CD1c-positive myeloid dendritic cell (primary cell): ENCODE measurements around the gene CAVIN2.

Source experiments
- DNase-seq: peaks from one replicate; pipeline ENCODE4 v3.0.0-alpha.2; 2016; ENCODE audit errors: extremely low spot score

Gene CAVIN2

GRCh38 chr2:191839918-191840804 lies 6.7 kb downstream of the CAVIN2 start:
- DNase-seq = no peak

- DNase-seq = no peak
Observed at GRCh38 chr2:191838526-191838925, 8.4 kb downstream of the CAVIN2 start.

- DNase-seq = no peak
Observed at GRCh38 chr2:191836853-191837769, 9.8 kb downstream of the CAVIN2 start.

GRCh38 chr2:191836471-191836852 lies 10.4 kb downstream of the CAVIN2 start:
- no peak for DNase-seq

- DNase-seq = no peak
Observed at GRCh38 chr2:191835539-191836350, 11.1 kb downstream of the CAVIN2 start.

GRCh38 chr2:191835100-191835499 lies 11.8 kb downstream of the CAVIN2 start:
- DNase-seq = no peak

GRCh38 chr2:191833356-191833755 lies 13.5 kb downstream of the CAVIN2 start:
- DNase-seq = no peak

GRCh38 chr2:191832668-191833067 lies 14.2 kb downstream of the CAVIN2 start:
- no peak for DNase-seq

GRCh38 chr2:191831410-191831994 lies 15.4 kb downstream of the CAVIN2 start:
- DNase-seq = peak; percentile 44

GRCh38 chr2:191824398-191824797 lies 22.5 kb downstream of the CAVIN2 start:
- no peak for DNase-seq

- no peak for DNase-seq
Observed at GRCh38 chr2:191821078-191821477, 25.8 kb downstream of the CAVIN2 start.

GRCh38 chr2:191818725-191819350 lies 28.1 kb downstream of the CAVIN2 start:
- DNase-seq = peak; percentile 29

GRCh38 chr2:191818133-191818532 lies 28.8 kb downstream of the CAVIN2 start:
- no peak for DNase-seq

- DNase-seq = no peak
Observed at GRCh38 chr2:191815010-191815409, 31.9 kb downstream of the CAVIN2 start.

GRCh38 chr2:191813943-191814342 lies 32.9 kb downstream of the CAVIN2 start:
- no peak for DNase-seq

- DNase-seq = peak; percentile 61
Observed at GRCh38 chr2:191811807-191812602, 34.9 kb downstream of the CAVIN2 start.

- DNase-seq = no peak
Observed at GRCh38 chr2:191806396-191806795, 40.5 kb downstream of the CAVIN2 start.

GRCh38 chr2:191804766-191805165 lies 42.1 kb downstream of the CAVIN2 start:
- DNase-seq = no peak

- DNase-seq = no peak
Observed at GRCh38 chr2:191803007-191803406, 43.9 kb downstream of the CAVIN2 start.

GRCh38 chr2:191802180-191802579 lies 44.7 kb downstream of the CAVIN2 start:
- no peak for DNase-seq
